SJCRH30 (cell line): Measurements from ENCODE around the gene IL27RA. TPM values are rescaled to one million over a fixed set of nuclear protein-coding genes. Genes with fewer than 3 reads are reported as not detected.

Experiments used
- DNase-seq, 2 experiments: peaks; one replicate each; pipeline ENCODE4 v3.0.0-alpha.2; 2015 to 2020
- H3K27ac ChIP-seq: fragments of 250-450 bp; sonication (Bioruptor Pico); 2 replicates; pipeline ENCODE4 v1.5.1; 2020; ENCODE audit warnings: mild to moderate bottlenecking, moderate library complexity
- H3K27me3 ChIP-seq: fragments of 250-450 bp; sonication (Bioruptor Pico); 2 replicates; pipeline ENCODE4 v1.5.1; 2020; ENCODE audit warnings: mild to moderate bottlenecking, moderate library complexity
- H3K36me3 ChIP-seq: fragments of 250-450 bp; sonication (Bioruptor Pico); 2 replicates; pipeline ENCODE4 v1.5.1; 2020; ENCODE audit warnings: mild to moderate bottlenecking, moderate library complexity
- H3K4me1 ChIP-seq: fragments of 250-450 bp; sonication (Bioruptor Pico); 2 replicates; pipeline ENCODE4 v1.5.1; 2020; ENCODE audit warnings: mild to moderate bottlenecking, moderate library complexity
- H3K4me3 ChIP-seq: fragments of 250-450 bp; sonication (Bioruptor Pico); 2 replicates; pipeline ENCODE4 v1.5.1; 2020; ENCODE audit warnings: mild to moderate bottlenecking, moderate library complexity
- H3K9me3 ChIP-seq: fragments of 250-450 bp; sonication (Bioruptor Pico); replicated peaks from 2 replicates; pipeline ENCODE4 v1.5.1; 2020; ENCODE audit warnings: mild to moderate bottlenecking, moderate library complexity
- total RNA-seq: library from RNA; depleted of rRNA; stranded (reverse); fragments of >200 nt; shearing (Covaris generic); gene quantifications from 2 replicates; pipeline ENCODE4 v1.2.3, GENCODE V29; 2014; rRNA removed

The IL27RA gene
- 1.5 TPM in 2 replicates for total RNA-seq

GRCh38 chr19:14031719-14032480 lies at the start of gene IL27RA:
TSS of gene IL27RA (plus strand) at chr19:14031762. CDS start at chr19:14031873, 111 bp downstream.
- no peaks in the 10 kb centered on the region; the same call in 1 of the 2 replicates for H3K9me3 ChIP-seq
- DNase-seq = peak; percentile 74 to 78
- peaks cover 9% of the 10 kb centered on the region; the same call in 1 of the 2 replicates for H3K27me3 ChIP-seq
- no peak within 1 kb of the TSS for H3K27ac ChIP-seq
- no peaks in the 10 kb centered on the region for H3K36me3 ChIP-seq
- H3K4me3 ChIP-seq = peak within 1 kb of the TSS; percentile 56
- no peaks in the 10 kb centered on the region for H3K4me1 ChIP-seq

GRCh38 chr19:13981988-13982501 lies 49.5 kb upstream of the IL27RA start:
- Histone ChIP-seq H3K9me3 (no peaks in the 10 kb centered on the region), H3K36me3 (no peaks in the 10 kb centered on the region), H3K4me1 (peaks cover 12% of the 10 kb centered on the region)

DNA sequence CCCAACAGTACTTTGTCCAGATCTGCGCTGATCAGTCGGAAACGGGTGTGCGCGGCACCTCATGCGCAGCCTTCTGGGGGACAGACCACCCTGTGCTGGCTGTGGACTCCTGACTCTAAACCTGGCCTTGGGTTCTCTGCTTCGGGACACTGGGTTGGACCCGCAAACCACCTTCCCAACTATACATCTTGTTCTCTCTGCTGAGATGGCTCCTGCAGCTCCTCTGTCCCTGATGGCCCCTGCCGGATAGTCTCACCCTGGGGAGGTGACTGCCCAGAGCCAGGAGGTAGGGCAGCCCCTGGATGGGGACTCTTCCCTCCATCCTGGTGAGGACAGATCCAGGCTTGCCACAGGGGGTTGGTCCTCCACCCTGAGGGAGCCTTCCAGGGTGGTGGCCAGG lies 48.8 kb upstream of the IL27RA start:
- H3K27ac ChIP-seq = no peak overlapping the region
- H3K4me1 ChIP-seq = peaks cover 16% of the 10 kb centered on the region
- no peak overlapping the region for H3K4me3 ChIP-seq
- H3K27me3 ChIP-seq = no peaks in the 10 kb centered on the region
- H3K9me3 ChIP-seq = no peaks in the 10 kb centered on the region
- no peak for DNase-seq
- H3K36me3 ChIP-seq = no peaks in the 10 kb centered on the region

More at GRCh38 chr19:13981988-13982501, 49.5 kb upstream of the IL27RA start:
- Histone ChIP-seq H3K27me3 (no peaks in the 10 kb centered on the region), H3K27ac (no peak overlapping the region), H3K4me3 (no peak overlapping the region)
- DNase-seq = no peak

DNA sequence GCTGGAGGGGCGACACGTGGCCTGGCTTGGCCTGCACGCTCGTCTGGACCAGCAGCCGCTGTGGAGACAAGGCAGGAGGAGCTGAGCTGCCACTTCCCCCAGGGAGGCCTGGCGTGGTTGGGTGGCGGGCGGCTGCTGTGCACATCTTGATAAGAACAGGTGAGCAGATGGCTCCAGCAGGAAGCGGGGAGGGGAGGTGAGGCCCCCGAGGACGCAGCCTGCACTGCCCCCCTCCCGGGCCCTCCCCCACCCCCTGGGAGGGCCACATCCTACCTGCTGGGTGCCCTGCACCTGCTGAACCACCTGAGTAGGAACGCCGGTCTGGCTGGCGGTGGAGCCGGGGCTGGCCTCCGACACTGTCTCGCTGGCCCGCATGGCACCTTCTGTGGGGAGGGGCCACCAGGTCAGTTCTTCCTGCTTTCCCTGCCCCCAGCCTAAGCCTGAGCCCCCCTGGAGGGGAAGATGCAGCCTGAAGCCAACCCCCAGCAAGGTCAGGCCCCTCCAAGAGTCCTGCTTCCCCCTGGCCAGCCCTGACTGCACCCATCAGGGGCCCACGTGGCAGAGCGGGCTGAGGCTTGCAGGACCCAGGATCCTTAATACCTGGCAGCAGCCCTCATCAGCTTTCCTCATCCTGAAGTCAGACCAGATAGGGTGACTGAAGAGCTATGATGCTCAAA lies 48.2 kb upstream of the IL27RA start:
- no peak overlapping the region for H3K27ac ChIP-seq
- no peak overlapping the region for H3K4me3 ChIP-seq
- no peak for DNase-seq
- no peaks in the 10 kb centered on the region for H3K27me3 ChIP-seq
- H3K4me1 ChIP-seq = peaks cover 16% of the 10 kb centered on the region
- H3K36me3 ChIP-seq = no peaks in the 10 kb centered on the region
- no peaks in the 10 kb centered on the region for H3K9me3 ChIP-seq

- Histone ChIP-seq H3K4me3 (no peak overlapping the region), H3K9me3 (no peaks in the 10 kb centered on the region), H3K27ac (no peak overlapping the region), H3K4me1 (peaks cover 16% of the 10 kb centered on the region), H3K27me3 (no peaks in the 10 kb centered on the region), H3K36me3 (no peaks in the 10 kb centered on the region)
- DNase-seq = no peak
Observed at GRCh38 chr19:13984186-13984585, 47.4 kb upstream of the IL27RA start.

DNA sequence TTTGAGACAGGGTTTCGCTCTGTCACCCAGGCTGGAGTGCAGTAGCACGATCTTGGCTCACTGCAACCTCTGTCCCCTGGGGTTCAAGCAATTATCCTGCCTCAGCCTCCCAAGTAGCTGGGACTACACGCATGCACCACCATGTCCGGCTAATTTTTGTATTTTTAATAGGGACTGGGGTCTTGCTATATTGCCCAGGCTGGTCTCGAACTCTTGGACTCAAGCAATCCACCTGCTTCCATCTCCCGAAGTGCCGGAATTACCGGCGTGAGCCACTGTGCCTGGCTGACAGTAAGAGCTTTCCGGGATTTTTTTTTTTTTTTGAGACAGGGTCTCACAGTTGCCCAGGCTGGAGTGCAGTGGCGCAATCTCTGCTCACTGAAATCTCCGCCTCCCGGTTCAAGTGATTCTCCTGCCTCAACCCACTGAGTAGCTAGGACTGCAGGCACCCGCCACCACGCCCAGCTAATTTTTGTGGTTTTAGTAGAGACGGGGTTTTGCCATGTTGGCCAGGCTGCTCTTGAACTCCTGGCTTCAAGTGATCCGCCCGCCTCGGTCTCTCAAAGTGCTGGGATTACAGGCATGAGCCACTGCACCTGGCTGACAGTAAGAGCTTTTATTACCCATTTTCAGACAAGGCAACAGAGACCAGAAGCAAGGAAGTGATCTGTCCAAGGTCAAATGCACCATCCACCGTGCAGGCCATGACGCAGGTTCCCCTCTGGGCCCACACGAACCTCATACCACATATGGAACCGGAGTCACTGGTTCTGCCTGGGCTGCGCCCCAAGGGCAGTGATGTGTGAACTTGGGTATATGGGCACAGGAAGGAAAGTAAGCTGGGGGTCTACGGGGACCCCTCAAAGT lies 46.5 kb upstream of the IL27RA start:
- Histone ChIP-seq H3K36me3 (no peaks in the 10 kb centered on the region), H3K4me3 (no peak overlapping the region), H3K9me3 (no peaks in the 10 kb centered on the region), H3K27ac (no peak overlapping the region), H3K4me1 (peaks cover 16% of the 10 kb centered on the region), H3K27me3 (no peaks in the 10 kb centered on the region)
- DNase-seq = no peak

DNA sequence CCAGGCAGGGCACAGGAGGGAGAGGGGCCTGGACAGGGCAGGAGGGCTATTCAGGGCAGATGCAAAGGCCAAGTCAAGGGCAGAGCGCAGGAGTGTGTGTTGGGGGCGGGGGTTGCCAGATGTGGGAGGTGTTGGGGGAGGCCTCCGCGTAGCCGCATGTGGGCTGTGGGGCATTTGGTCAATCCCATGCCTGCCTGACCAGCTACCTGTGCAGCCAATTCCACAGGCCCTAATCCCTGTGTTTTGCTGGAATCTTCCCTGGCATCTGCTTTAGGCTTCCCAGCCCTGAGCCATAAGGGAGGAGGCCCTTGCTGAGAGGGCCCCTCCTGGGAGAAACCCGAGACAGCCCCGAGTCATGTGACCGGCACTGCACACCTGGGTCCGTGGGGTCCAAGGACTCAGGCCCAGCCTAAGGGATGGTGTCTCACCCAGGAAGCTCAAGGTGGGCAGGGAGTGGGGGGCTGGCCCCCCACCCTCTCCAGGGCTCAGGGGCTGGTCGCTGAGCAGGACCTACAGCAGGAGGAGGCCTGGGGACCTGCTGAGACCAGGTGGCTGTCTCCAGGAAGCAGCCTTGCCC lies 45.7 kb upstream of the IL27RA start:
- Histone ChIP-seq H3K4me1 (peaks cover 16% of the 10 kb centered on the region), H3K4me3 (no peak overlapping the region), H3K9me3 (no peaks in the 10 kb centered on the region), H3K36me3 (no peaks in the 10 kb centered on the region), H3K27me3 (no peaks in the 10 kb centered on the region), H3K27ac (peak overlapping the region; percentile 8; the same call in 1 of the 2 replicates)
- no peak for DNase-seq

DNA sequence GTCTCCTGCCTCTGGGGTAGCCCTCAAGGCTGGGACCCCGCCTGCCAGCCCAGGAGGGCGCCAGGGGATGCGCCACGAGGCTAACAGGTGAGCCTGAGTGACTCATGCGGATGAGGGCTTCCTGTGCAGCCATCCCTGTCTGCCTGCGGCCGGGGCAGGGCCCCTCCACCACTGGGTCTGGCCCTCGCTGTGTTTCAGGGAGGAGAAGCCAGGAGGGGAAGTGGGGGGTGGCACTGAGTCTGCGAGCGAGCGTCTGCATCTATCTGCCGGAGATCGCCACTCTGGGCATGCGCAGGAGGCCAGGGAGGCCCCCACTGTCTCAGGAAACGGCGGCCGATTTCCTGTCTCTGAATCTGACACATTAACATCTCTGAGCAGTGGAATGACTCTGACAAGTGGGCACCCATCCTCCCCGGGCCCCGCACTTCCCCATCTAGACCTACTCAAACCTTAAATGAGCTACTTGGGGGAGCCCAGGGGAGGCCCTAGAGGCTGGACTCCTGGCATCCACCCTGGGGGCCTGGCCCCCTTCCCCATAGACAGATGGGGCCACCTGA lies 45.1 kb upstream of the IL27RA start:
- Histone ChIP-seq H3K4me1 (peaks cover 16% of the 10 kb centered on the region), H3K27ac (peak overlapping the region; percentile 8; the same call in 1 of the 2 replicates), H3K4me3 (no peak overlapping the region), H3K36me3 (no peaks in the 10 kb centered on the region), H3K27me3 (no peaks in the 10 kb centered on the region), H3K9me3 (no peaks in the 10 kb centered on the region)
- DNase-seq = peak; percentile 67 to 69

DNA sequence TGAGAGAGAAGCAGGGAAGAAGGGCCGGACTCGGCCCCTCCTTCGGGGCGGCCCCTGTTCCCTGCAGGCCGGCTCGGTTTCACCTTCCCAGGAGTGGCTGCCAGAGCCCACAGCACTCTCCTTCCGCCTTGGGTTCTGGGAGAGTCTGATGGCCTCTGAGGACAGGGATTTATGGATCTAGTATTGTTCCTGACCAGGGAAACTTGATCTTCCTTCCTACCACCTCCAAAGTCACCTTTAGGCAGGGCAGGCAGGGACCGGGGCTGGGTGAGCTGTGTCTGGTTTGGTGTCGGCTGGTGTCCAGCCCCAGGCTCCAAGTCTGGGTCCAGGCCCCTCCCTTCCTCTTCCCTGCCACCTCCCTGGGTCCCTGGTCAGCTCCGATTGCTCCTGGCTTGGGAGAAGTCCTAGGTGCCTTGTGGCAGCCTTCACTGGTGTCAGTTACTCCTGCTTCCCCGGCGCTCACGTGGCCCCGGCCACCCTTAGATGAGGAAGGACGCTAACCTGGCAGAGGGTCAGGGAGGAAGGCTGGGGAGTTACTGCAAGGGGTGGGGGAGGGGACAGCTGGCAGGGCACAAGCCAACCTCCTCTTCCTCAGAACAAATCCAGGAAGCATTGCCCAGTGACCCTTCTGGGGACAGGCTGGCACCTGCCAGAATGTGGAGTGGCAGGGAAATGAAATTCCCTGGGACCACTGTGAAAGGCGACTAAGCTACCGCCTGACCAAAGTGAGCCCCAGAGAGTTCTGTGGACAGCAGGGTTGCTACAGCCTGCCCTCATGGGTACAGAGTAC lies 44.3 kb upstream of the IL27RA start:
- Histone ChIP-seq H3K4me1 (peaks cover 16% of the 10 kb centered on the region), H3K4me3 (no peak overlapping the region), H3K9me3 (no peaks in the 10 kb centered on the region), H3K27me3 (no peaks in the 10 kb centered on the region), H3K36me3 (no peaks in the 10 kb centered on the region), H3K27ac (peak overlapping the region; percentile 8; the same call in 1 of the 2 replicates)
- no peak for DNase-seq

DNA sequence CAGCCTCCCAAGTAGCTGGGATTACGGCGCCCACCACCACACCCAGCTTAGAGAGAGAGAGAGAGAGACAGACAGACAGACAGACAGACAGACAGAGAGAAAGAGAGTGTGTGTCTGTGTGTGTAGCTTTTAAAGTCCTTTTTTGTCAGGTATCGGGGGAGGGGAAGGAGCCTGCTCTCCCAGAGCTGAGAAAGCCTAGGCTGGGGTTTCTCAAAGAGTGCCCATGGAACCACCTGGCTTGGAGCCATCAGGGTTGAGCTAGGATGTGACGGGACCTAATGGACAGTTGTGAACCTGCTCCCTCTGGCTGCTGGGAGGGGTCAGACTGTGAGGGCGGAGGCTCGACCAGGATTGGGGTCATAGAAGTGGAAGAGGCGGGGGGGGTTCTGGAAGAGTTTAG lies 42.1 kb upstream of the IL27RA start:
- H3K9me3 ChIP-seq = no peaks in the 10 kb centered on the region

DNA sequence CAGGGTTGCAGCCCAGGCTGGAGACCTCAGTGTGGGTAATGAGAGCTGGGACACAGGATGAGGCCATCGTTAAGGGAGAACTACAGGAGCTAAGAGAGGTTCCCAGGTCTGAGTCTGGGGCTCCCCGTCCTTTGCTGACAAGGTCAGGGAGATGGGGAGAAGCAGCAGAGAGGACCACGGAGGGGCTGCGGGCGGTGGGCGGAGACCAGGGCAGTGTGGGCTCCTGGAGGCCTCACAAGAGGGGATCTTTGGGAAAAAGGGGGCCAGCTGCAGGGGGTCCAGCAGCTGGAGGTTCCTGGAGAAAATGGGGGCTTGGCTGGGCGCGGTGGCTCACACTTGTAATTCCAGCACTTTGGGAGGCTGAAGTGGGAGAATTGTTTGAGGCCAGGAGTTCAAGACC lies 41.5 kb upstream of the IL27RA start:
- no peaks in the 10 kb centered on the region for H3K9me3 ChIP-seq
- no peaks in the 10 kb centered on the region for H3K36me3 ChIP-seq
- peaks cover 16% of the 10 kb centered on the region for H3K4me1 ChIP-seq
- no peak overlapping the region for H3K27ac ChIP-seq
- H3K4me3 ChIP-seq = no peak overlapping the region
- no peak for DNase-seq
- no peaks in the 10 kb centered on the region for H3K27me3 ChIP-seq

More for the DNA sequence above, 42.1 kb upstream of the IL27RA start:
- no peak overlapping the region for H3K27ac ChIP-seq
- H3K4me3 ChIP-seq = no peak overlapping the region
- peaks cover 16% of the 10 kb centered on the region for H3K4me1 ChIP-seq
- H3K36me3 ChIP-seq = no peaks in the 10 kb centered on the region
- DNase-seq = no peak
- no peaks in the 10 kb centered on the region for H3K27me3 ChIP-seq

GRCh38 chr19:13992025-13992424 lies 39.5 kb upstream of the IL27RA start:
- no peak for DNase-seq
- no peaks in the 10 kb centered on the region for H3K36me3 ChIP-seq
- H3K27me3 ChIP-seq = no peaks in the 10 kb centered on the region
- no peaks in the 10 kb centered on the region for H3K9me3 ChIP-seq
- H3K27ac ChIP-seq = no peak overlapping the region
- peaks cover 5% of the 10 kb centered on the region for H3K4me1 ChIP-seq
- no peak overlapping the region for H3K4me3 ChIP-seq

- Histone ChIP-seq H3K27me3 (no peaks in the 10 kb centered on the region), H3K9me3 (peaks cover 1% of the 10 kb centered on the region), H3K36me3 (no peaks in the 10 kb centered on the region), H3K27ac (no peak overlapping the region), H3K4me3 (no peak overlapping the region), H3K4me1 (no peaks in the 10 kb centered on the region)
- DNase-seq = no peak
Observed at GRCh38 chr19:13993590-13994300, 37.8 kb upstream of the IL27RA start.
